Endodermal cell (in vitro differentiated cells): Measurements from ENCODE around the gene C18orf63. TPM values are rescaled to one million over a fixed set of nuclear protein-coding genes. Genes with fewer than 3 reads are reported as not detected.

Experiments used
- DNase-seq: peaks from one replicate; pipeline ENCODE4 v3.0.0-alpha.2; 2017
- H3K27ac ChIP-seq: 2 replicates; pipeline ENCODE4 v1.5.1; 2013; ENCODE audit warnings: mild to moderate bottlenecking, low read depth, low read length, moderate library complexity
- H3K27me3 ChIP-seq: 2 replicates; pipeline ENCODE4 v1.6.1; 2013; ENCODE audit warnings: mild to moderate bottlenecking, low read length, moderate library complexity; ENCODE audit not compliant: insufficient read depth, control insufficient read depth, poor library complexity, severe bottlenecking
- H3K36me3 ChIP-seq: 2 replicates; pipeline ENCODE4 v1.7.0; 2013; ENCODE audit warnings: mild to moderate bottlenecking, low read length, moderate library complexity; ENCODE audit not compliant: control insufficient read depth, insufficient read depth
- H3K4me1 ChIP-seq: one replicate; pipeline ENCODE4 v1.7.0; 2013; ENCODE audit warnings: low read length; ENCODE audit not compliant: control insufficient read depth, insufficient read depth
- H3K4me3 ChIP-seq: 2 replicates; pipeline ENCODE4 v1.5.1; 2013; ENCODE audit warnings: mild to moderate bottlenecking, low read length, moderate library complexity
- H3K9ac ChIP-seq: 2 replicates; pipeline ENCODE4 v1.6.1; 2013; ENCODE audit warnings: mild to moderate bottlenecking, low read length, moderate library complexity; ENCODE audit not compliant: poor library complexity, severe bottlenecking; ENCODE audit errors: extremely low read depth
- H3K9me3 ChIP-seq: 2 replicates; pipeline ENCODE4 v1.6.1; 2013; ENCODE audit warnings: mild to moderate bottlenecking, low read length, moderate library complexity; ENCODE audit not compliant: control insufficient read depth
- H3K27ac Mint-ChIP-seq: 2 replicates; pipeline ENCODE4 v1.8.0; 2020; ENCODE audit warnings: mixed read lengths
- H3K27me3 Mint-ChIP-seq: 2 replicates; pipeline ENCODE4 v1.8.0; 2021; ENCODE audit warnings: mild to moderate bottlenecking, mixed read lengths; ENCODE audit not compliant: insufficient read depth
- H3K36me3 Mint-ChIP-seq: 2 replicates; pipeline ENCODE4 v1.8.0; 2020; ENCODE audit warnings: low read depth, mixed read lengths
- H3K4me1 Mint-ChIP-seq: 2 replicates; pipeline ENCODE4 v1.8.0; 2020; ENCODE audit warnings: mixed read lengths
- H3K4me3 Mint-ChIP-seq: 2 replicates; pipeline ENCODE4 v1.8.0; 2020; ENCODE audit warnings: mild to moderate bottlenecking, moderate library complexity, mixed read lengths
- H3K9me3 Mint-ChIP-seq: 2 replicates; pipeline ENCODE4 v1.8.0; 2020; ENCODE audit warnings: mild to moderate bottlenecking, mixed read lengths
- WGBS, 2 experiments: methylation state at CpG; one replicate each; pipeline versions ENCODE4 v1.1.5 to v1.1.7; 2013; ENCODE audit warnings: missing lambda C conversion rate in 2 of 2, mixed read lengths in 1 of 2; ENCODE audit not compliant: insufficient coverage in 1 of 2, insufficient read length in 1 of 2; 5-methylcytosine and 5-hydroxymethylcytosine counted together
- total RNA-seq, 2 donors: library from RNA; stranded (reverse); fragmentation: NEBNext Ultra II Directional in 1 of 2; extraction: Animal tissue kit (Norgen Biotek cat#: 25700) in 1 of 2; gene quantifications; 2 replicates in 1 of 2; 3 replicates in 1 of 2; pipeline ENCODE4 v1.2.1, GENCODE V29; 2021
- TF ChIP-seq, protein P1 (sequence below): fragments of 200-600 bp; sonication (generic); conservative IDR thresholded peaks from 2 replicates; pipeline ENCODE4 v1.5.0; 2021; ENCODE audit warnings: antibody characterized with exemption, mild to moderate bottlenecking

Gene C18orf63
- total RNA-seq, 2 donors from 2014 or later, result not detected

DNA sequence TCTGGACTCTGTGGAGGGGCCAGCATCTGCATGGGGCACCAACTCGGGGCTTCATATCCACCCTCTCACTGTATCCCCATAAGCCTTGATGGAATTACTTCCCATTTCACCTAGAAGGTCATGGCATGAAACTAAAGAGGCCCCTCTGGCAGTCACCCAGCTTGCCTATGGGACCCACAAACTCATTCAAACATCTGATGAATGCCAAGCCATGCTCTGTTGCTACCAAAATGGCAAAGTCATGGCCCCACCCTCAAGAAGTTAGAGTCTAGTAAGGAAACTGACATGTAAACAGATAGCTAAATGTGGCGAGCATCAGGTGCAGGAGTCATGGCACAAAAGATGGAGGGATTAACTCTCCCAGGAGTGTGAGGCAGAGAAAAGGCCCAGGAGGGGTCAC, 38.3 kb upstream of the C18orf63 start:
- H3K4me3 ChIP-seq, result no peak overlapping the region
- no peaks in the 10 kb centered on the region for H3K27me3 ChIP-seq
- no peaks in the 10 kb centered on the region for H3K36me3 ChIP-seq
- H3K4me1 ChIP-seq, result peaks cover 4% of the 10 kb centered on the region
- peaks cover 19% of the 10 kb centered on the region for H3K36me3 Mint-ChIP-seq
- no peaks in the 10 kb centered on the region for H3K9me3 ChIP-seq
- DNase-seq, result no peak
- peaks cover 2% of the 10 kb centered on the region for H3K9me3 Mint-ChIP-seq
- 89 to 92% methylated on average over 1 to 2 of the region's 2 CpGs for WGBS, 2 experiments
- H3K27ac ChIP-seq, result no peak overlapping the region
- H3K27me3 Mint-ChIP-seq, result no peaks in the 10 kb centered on the region
- no peak overlapping the region for H3K27ac Mint-ChIP-seq
- TF ChIP-seq, protein P1, sequence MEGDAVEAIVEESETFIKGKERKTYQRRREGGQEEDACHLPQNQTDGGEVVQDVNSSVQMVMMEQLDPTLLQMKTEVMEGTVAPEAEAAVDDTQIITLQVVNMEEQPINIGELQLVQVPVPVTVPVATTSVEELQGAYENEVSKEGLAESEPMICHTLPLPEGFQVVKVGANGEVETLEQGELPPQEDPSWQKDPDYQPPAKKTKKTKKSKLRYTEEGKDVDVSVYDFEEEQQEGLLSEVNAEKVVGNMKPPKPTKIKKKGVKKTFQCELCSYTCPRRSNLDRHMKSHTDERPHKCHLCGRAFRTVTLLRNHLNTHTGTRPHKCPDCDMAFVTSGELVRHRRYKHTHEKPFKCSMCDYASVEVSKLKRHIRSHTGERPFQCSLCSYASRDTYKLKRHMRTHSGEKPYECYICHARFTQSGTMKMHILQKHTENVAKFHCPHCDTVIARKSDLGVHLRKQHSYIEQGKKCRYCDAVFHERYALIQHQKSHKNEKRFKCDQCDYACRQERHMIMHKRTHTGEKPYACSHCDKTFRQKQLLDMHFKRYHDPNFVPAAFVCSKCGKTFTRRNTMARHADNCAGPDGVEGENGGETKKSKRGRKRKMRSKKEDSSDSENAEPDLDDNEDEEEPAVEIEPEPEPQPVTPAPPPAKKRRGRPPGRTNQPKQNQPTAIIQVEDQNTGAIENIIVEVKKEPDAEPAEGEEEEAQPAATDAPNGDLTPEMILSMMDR, result no peak
- no peak overlapping the region for H3K4me3 Mint-ChIP-seq
- no peak overlapping the region for H3K9ac ChIP-seq
- peaks cover 37% of the 10 kb centered on the region for H3K4me1 Mint-ChIP-seq

DNA sequence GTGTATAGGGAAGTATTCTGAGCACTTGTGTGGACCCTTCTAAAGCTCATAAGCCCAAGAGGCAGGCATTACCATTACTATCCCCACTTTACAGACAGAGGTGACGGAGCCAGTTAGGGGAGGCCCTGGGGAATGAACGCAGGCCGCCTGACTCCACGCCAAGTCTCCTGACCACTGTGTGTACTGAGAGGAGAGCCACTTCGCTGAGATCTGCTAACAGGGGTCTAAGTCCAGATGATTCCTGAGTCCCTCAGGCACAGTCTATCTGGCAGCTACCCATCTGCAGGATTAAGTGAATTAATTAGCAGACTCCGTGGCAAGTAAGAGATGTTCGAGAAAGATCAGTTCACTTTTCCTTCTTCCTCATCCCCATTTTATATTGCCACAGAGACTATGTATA, 37.6 kb upstream of the C18orf63 start:
- no peaks in the 10 kb centered on the region for H3K27me3 ChIP-seq
- DNase-seq, result no peak
- Mint-ChIP-seq H3K27ac (no peak overlapping the region), H3K27me3 (no peaks in the 10 kb centered on the region), H3K36me3 (peaks cover 19% of the 10 kb centered on the region), H3K4me1 (peaks cover 40% of the 10 kb centered on the region), H3K4me3 (no peak overlapping the region), H3K9me3 (peaks cover 2% of the 10 kb centered on the region)
- 94 to 98% methylated on average over 2 to 7 of the region's 7 CpGs for WGBS, 2 experiments
- no peak overlapping the region for H3K27ac ChIP-seq
- H3K4me3 ChIP-seq, result no peak overlapping the region
- TF ChIP-seq, protein P1, result no peak
- H3K36me3 ChIP-seq, result no peaks in the 10 kb centered on the region
- H3K9ac ChIP-seq, result no peak overlapping the region
- H3K9me3 ChIP-seq, result no peaks in the 10 kb centered on the region
- H3K4me1 ChIP-seq, result peaks cover 4% of the 10 kb centered on the region

DNA sequence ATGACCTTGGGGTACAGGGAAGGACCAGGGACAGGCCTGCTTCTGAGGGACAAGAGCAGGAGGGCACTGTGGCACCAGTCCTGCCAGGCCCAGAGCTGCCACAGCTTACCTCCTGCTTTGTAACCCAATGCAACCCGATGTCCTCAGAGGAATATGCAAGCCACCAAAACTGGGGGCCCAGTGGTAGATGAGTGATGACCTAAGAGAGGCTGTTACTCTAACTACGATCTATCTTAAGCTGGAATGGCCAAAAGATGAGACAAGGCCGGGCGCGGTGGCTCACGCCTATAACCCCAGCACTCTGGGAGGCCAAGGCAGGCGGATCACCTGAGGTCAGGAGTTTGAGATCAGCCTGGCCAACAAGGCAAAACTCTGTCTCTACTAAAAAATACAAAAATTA, 36.7 kb upstream of the C18orf63 start:
- no peak overlapping the region for H3K9ac ChIP-seq
- no peak overlapping the region for H3K27ac ChIP-seq
- H3K27me3 ChIP-seq, result no peaks in the 10 kb centered on the region
- H3K4me3 Mint-ChIP-seq, result no peak overlapping the region
- H3K4me1 Mint-ChIP-seq, result peaks cover 40% of the 10 kb centered on the region
- H3K9me3 Mint-ChIP-seq, result peaks cover 2% of the 10 kb centered on the region
- DNase-seq, result no peak
- TF ChIP-seq, protein P1, result no peak
- H3K4me3 ChIP-seq, result no peak overlapping the region
- peaks cover 19% of the 10 kb centered on the region for H3K36me3 Mint-ChIP-seq
- H3K4me1 ChIP-seq, result no peaks in the 10 kb centered on the region
- H3K9me3 ChIP-seq, result no peaks in the 10 kb centered on the region
- H3K27me3 Mint-ChIP-seq, result no peaks in the 10 kb centered on the region
- H3K36me3 ChIP-seq, result no peaks in the 10 kb centered on the region
- H3K27ac Mint-ChIP-seq, result no peak overlapping the region
- 93 to 94% methylated on average over 7 of the region's 7 CpGs for WGBS, 2 experiments
